Measurements from ENCODE around the gene NUBP1.
"Not testable (repeated sequence)": the region's sequence is repeated elsewhere in the genome, so short reads cannot be mapped to it uniquely, and the experiment has no call there.

The NUBP1 gene

DNA sequence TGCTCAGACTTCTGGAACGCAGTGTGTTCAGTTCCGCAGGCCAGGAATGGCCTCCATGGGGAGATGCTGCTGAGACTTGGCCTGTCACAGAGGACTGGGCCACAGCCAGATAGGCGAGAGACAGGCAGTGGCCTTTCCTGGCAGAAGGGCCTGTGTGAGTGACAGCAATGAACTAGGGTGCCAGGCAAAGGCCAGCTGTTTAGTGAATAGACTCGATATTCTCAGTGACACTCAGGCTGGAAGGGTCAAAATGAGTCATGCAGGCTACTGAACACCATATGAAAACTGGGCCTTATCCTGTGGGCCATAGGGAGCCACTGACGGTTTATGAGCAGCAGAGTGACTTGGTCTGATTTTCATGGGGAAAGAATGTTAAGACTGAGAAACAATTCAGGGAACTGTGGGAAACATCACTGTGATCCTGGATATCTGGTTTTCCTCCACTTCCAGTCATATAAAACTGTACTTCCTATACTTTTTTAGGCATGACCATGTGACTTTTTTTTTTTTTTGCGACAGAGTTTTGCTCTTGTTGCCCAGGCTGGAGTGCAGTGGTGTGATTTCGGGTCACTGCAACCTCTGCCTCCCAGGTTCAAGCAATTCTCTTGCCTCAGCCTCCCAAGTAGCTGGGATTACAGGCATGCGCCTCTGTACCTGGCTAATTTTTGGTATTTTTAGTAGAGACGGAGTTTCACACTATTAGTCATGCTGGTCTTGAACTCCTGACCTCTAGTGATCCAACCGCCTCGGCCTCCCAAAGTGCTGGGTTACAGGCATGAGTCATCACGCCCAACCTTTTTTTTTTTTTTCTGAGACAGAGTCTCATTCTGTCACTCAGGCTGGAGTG is 5.2 kb upstream of the NUBP1 start:
- WGBS, 2 experiments (ENCODE audit: insufficient coverage in 2 of 2), result 81 to 85% methylated on average over 9 of the region's 12 CpGs
- no peak overlapping the region for H3K4me3 ChIP-seq (ENCODE audit: extremely low read depth, insufficient read depth, low read length, poor library complexity, severe bottlenecking)
- no peaks in the 10 kb centered on the region for H3K4me1 ChIP-seq (ENCODE audit: control insufficient read depth, insufficient read depth, low read length, poor library complexity, severe bottlenecking)
- H3K36me3 ChIP-seq (ENCODE audit: control insufficient read depth, insufficient read depth, low read length), result no peaks in the 10 kb centered on the region
- peaks cover under 1% of the 10 kb centered on the region for H3K9me3 ChIP-seq (ENCODE audit: control insufficient read depth, low read length)
- peak overlapping the region; percentile 75 for H3K27ac ChIP-seq (ENCODE audit: low read depth, low read length, severe bottlenecking)

DNA sequence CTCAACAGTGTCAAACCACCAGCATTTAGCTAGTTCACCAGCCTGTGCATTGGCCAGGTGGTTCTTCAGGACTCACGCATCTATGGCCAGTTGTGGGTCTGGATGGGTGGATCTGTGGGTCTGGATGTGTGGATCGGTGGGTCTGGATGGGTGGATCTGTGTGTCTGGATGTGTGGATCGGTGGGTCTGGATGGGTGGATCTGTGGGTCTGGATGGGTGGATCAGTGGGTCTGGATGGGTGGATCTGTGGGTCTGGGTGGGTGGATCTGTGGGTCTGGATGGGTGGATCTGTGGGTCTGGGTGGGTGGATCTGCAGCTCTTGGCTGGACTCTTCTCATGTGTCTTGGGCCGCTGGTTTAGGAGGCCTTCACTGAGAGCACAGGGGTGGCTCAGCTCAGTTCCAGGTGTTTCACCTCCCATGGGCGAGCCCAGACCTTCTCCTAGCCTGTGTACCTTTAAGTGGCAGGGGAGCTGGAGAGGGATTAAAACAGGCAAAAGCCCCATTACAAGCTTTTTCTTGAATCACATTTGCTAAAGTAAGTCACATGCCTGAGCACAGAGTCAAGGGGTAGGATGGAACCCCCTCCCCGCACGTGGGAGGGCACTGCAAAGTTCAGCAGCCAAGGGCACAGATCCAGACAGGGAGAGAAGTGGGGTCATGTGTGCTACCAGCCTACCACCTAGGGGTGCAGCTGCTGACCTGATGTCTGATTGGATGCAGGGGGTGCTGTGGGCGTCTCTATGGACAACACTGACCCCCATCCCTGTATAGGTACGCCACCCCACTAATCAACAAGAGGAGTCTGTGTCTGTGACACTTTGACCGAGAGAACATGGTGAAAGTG is 3.4 kb upstream of the NUBP1 start:
- Histone ChIP-seq H3K4me1 (ENCODE audit: control insufficient read depth, insufficient read depth, low read length, poor library complexity, severe bottlenecking) (peaks cover 2% of the 10 kb centered on the region), H3K27ac (ENCODE audit: low read depth, low read length, severe bottlenecking) (no peak overlapping the region), H3K9me3 (ENCODE audit: control insufficient read depth, low read length) (no peaks in the 10 kb centered on the region), H3K4me3 (ENCODE audit: extremely low read depth, insufficient read depth, low read length, poor library complexity, severe bottlenecking) (no peak overlapping the region), H3K36me3 (ENCODE audit: control insufficient read depth, insufficient read depth, low read length) (no peaks in the 10 kb centered on the region)
- whole genome bisulfite sequencing, 2 experiments (ENCODE audit: insufficient coverage in 2 of 2), result 87 to 94% methylated on average over 3 to 6 of the region's 10 CpGs

DNA sequence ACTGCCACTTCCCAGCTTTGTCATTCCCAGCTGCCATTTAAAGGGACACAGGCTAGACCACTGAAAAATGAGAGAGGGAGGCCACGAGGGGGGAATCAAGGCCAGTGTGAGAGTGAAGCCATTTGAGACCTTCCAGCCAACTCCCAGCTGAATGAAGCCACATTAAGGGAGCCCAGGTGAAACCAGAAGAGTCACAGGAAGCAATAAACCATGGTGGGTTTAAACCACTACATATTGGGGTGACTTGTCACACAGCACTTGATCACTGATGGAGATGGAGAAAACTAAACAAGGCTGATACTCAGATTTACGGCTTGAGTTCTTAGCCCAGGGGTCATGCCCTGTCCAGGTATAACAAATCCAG is 2.8 kb upstream of the NUBP1 start:
- Histone ChIP-seq H3K27ac (ENCODE audit: low read depth, low read length, severe bottlenecking) (no peak overlapping the region), H3K36me3 (ENCODE audit: control insufficient read depth, insufficient read depth, low read length) (no peaks in the 10 kb centered on the region), H3K4me1 (ENCODE audit: control insufficient read depth, insufficient read depth, low read length, poor library complexity, severe bottlenecking) (peaks cover 2% of the 10 kb centered on the region), H3K4me3 (ENCODE audit: extremely low read depth, insufficient read depth, low read length, poor library complexity, severe bottlenecking) (no peak overlapping the region), H3K9me3 (ENCODE audit: control insufficient read depth, low read length) (no peaks in the 10 kb centered on the region)
- WGBS, 2 experiments (ENCODE audit: insufficient coverage in 2 of 2), result 77 to 94% methylated on average over 1 to 2 of the region's 2 CpGs

DNA sequence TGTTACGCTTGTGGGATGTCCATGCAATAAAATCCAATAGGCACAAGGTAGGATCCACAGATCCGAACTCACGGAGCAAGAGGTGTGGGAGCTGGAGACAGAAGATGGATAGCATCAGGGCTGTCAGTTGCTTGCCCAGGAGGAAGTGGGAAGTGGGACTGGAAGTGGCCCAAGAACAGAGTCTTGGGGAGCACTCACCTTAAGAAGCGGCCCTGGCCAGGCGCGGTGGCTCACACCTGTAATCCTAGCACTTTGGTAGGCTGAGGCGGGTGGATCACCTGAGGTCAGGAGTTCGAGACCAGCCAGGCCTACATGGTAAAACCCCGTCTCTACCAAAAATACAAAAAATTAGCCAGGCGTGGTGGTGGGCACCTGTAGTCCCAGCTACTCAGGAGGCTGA is 2.4 kb upstream of the NUBP1 start:
- not testable (repeated sequence) for H3K4me1 ChIP-seq (ENCODE audit: control insufficient read depth, insufficient read depth, low read length, poor library complexity, severe bottlenecking); H3K36me3 ChIP-seq (ENCODE audit: control insufficient read depth, insufficient read depth, low read length); H3K27ac ChIP-seq (ENCODE audit: low read depth, low read length, severe bottlenecking); H3K9me3 ChIP-seq (ENCODE audit: control insufficient read depth, low read length); H3K4me3 ChIP-seq (ENCODE audit: extremely low read depth, insufficient read depth, low read length, poor library complexity, severe bottlenecking)
- 88 to 94% methylated on average over 9 of the region's 10 CpGs for WGBS, 2 experiments (ENCODE audit: insufficient coverage in 2 of 2)

DNA sequence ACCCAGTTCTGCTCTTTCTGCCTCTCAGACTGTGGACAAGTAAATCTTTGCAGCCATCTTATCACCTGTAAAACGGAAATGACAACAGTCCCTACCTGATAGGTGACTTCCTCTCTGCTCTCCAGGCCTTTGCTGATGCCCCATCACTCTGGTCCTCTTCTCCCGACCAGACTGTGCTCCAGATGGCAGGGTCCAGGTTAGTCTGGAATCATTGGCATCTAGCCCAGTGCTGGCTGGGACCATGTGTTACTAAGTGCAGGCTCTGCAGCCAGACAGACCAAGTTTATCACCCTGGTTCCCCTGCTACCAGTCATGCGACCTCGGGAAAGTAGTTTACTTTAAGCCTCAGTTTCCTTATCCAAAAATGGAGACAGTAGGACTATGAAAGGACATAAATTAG is 1.8 kb upstream of the NUBP1 start:
- WGBS, 2 experiments (ENCODE audit: insufficient coverage in 2 of 2), result 84 to 93% methylated on average over 2 to 3 of the region's 4 CpGs
- Histone ChIP-seq H3K4me1 (ENCODE audit: control insufficient read depth, insufficient read depth, low read length, poor library complexity, severe bottlenecking) (peaks cover 2% of the 10 kb centered on the region), H3K4me3 (ENCODE audit: extremely low read depth, insufficient read depth, low read length, poor library complexity, severe bottlenecking) (no peak overlapping the region), H3K27ac (ENCODE audit: low read depth, low read length, severe bottlenecking) (no peak overlapping the region), H3K9me3 (ENCODE audit: control insufficient read depth, low read length) (no peaks in the 10 kb centered on the region), H3K36me3 (ENCODE audit: control insufficient read depth, insufficient read depth, low read length) (no peaks in the 10 kb centered on the region)

DNA sequence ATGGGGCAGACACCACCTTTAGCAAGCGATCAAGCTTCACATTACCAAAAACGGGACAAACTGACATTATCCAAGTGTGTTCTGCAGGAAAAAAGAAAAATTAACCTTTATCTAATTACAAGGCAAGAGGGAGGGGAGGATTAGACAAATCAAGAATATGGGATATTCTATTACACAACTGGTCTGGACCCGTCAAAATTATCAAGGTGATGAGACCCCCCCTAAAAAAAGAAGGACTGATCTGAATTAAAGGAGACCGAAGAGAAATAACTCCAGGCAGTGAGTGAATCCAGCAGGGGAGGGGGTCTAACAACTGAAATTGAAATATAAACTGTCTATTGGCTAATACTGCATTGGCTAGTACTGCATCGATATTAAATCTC is 424 bp upstream of the NUBP1 start:
- peak overlapping the region; percentile 48 for H3K4me3 ChIP-seq (ENCODE audit: extremely low read depth, insufficient read depth, low read length, poor library complexity, severe bottlenecking)
- 20 to 29% methylated on average over 2 of the region's 5 CpGs for WGBS, 2 experiments (ENCODE audit: insufficient coverage in 2 of 2)
- peaks cover 2% of the 10 kb centered on the region for H3K4me1 ChIP-seq (ENCODE audit: control insufficient read depth, insufficient read depth, low read length, poor library complexity, severe bottlenecking)
- no peaks in the 10 kb centered on the region for H3K9me3 ChIP-seq (ENCODE audit: control insufficient read depth, low read length)
- peak overlapping the region; percentile 38 for H3K27ac ChIP-seq (ENCODE audit: low read depth, low read length, severe bottlenecking)
- peaks cover 10% of the 10 kb centered on the region for H3K36me3 ChIP-seq (ENCODE audit: control insufficient read depth, insufficient read depth, low read length)

DNA sequence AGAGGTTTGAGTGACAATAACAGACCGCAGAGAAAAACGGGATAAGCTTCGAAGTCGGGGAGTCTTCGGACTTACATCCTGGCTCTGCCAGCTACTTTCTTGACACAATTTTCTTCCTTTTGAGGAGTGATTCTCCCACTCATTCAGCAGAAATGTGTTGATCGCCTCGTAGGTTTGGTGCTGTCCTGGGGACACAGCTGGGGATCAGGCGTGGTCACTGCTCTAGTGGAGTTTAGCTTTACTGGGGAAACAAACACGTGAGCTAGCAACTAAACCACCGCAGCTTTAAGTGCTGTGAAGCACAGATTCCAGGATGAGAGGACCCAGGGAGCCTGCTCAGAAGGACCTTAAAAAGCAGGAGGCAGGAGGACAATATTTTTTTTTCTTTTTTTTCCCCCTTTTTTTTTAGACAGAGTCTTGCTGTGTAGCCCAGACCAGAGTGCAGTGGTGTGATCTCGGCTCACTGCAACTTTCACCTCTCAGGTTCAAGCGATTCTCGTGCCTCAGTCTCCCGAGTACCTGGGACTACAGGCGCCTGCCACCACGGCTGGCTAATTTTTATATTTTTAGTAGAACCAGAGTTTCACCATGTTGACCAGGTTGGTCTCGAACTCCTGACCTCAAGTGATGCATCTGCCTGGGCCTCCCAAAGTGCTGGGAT is 858 bp downstream of the NUBP1 start:
- Histone ChIP-seq H3K9me3 (ENCODE audit: control insufficient read depth, low read length) (no peaks in the 10 kb centered on the region), H3K4me3 (ENCODE audit: extremely low read depth, insufficient read depth, low read length, poor library complexity, severe bottlenecking) (peak overlapping the region; percentile 48), H3K36me3 (ENCODE audit: control insufficient read depth, insufficient read depth, low read length) (peaks cover 16% of the 10 kb centered on the region), H3K27ac (ENCODE audit: low read depth, low read length, severe bottlenecking) (peak overlapping the region; percentile 53), H3K4me1 (ENCODE audit: control insufficient read depth, insufficient read depth, low read length, poor library complexity, severe bottlenecking) (peaks cover 2% of the 10 kb centered on the region)
- WGBS, 2 experiments (ENCODE audit: insufficient coverage in 2 of 2), result 44 to 50% methylated on average over 15 to 17 of the region's 17 CpGs

DNA sequence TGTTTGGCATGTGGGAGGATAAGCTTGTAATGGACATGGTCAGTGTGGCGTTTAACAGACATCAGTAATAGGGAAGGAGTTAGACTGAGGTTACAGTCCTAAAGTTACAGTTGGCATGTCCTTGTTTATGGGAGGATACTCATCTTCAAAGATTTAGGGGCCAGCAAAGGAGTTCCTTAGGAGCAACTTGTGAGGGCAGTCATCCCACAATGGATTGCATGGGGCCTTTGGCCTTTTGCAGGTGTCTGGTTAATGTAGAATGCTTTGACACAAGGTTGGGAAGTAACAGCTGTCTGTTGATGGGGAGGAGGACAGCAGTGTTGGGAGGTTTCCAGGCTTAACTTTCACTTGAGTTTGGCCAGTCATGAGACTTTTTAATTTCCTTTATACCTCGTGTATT is 2.2 kb downstream of the NUBP1 start:
- Histone ChIP-seq H3K27ac (ENCODE audit: low read depth, low read length, severe bottlenecking) (no peak overlapping the region), H3K4me1 (ENCODE audit: control insufficient read depth, insufficient read depth, low read length, poor library complexity, severe bottlenecking) (peaks cover 2% of the 10 kb centered on the region), H3K36me3 (ENCODE audit: control insufficient read depth, insufficient read depth, low read length) (peaks cover 20% of the 10 kb centered on the region), H3K9me3 (ENCODE audit: control insufficient read depth, low read length) (no peaks in the 10 kb centered on the region), H3K4me3 (ENCODE audit: extremely low read depth, insufficient read depth, low read length, poor library complexity, severe bottlenecking) (no peak overlapping the region)
- WGBS, 2 experiments (ENCODE audit: insufficient coverage in 2 of 2), result 89 to 100% methylated on average over 1 of the region's 2 CpGs

DNA sequence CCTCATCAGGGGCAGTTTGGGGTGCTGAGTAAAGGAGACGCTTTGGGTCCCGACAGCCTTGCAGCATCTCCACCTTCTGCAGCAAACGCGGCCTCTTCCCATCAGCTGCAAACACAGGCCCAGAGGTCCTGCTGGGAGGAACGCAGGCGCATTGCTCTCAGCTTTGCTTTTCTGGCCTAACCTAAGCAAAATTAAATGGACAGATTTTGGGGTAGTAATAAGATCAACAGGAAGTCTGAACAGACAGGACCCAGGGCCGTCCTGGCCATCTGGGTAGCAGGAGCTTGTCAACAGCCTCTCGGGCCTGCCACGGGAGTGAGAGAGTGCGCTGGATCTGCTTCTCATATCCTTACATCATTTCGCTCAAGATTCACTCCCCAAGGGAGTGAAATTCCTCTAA is 7.2 kb downstream of the NUBP1 start:
- H3K4me1 ChIP-seq (ENCODE audit: control insufficient read depth, insufficient read depth, low read length, poor library complexity, severe bottlenecking), result no peaks in the 10 kb centered on the region
- H3K36me3 ChIP-seq (ENCODE audit: control insufficient read depth, insufficient read depth, low read length), result peaks cover 36% of the 10 kb centered on the region
- H3K27ac ChIP-seq (ENCODE audit: low read depth, low read length, severe bottlenecking), result no peak overlapping the region
- no peak overlapping the region for H3K4me3 ChIP-seq (ENCODE audit: extremely low read depth, insufficient read depth, low read length, poor library complexity, severe bottlenecking)
- no peaks in the 10 kb centered on the region for H3K9me3 ChIP-seq (ENCODE audit: control insufficient read depth, low read length)
- 82 to 97% methylated on average over 3 to 5 of the region's 11 CpGs for WGBS, 2 experiments (ENCODE audit: insufficient coverage in 2 of 2)

DNA sequence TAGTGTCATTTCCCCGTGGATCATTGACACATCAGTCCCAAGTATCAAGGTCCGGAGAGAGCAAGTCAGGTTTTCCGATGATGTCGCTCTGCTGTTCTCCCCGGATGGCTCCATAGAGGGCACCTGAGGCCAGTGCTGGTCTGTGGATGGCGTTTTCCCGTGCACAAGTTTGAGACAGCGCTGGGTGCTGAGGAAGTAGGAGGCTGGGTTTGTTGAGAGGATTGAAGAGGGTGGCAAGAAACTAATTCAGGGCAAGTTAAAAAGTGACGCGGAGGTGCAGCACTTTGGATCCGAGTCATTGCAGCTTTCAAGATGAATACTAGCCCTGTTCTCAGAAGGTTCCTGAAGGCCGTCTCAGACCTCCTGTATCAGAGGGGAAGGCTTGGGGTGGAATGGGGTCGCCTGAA is 7.7 kb downstream of the NUBP1 start:
- H3K27ac ChIP-seq (ENCODE audit: low read depth, low read length, severe bottlenecking), result no peak overlapping the region
- no peak overlapping the region for H3K4me3 ChIP-seq (ENCODE audit: extremely low read depth, insufficient read depth, low read length, poor library complexity, severe bottlenecking)
- WGBS, 2 experiments (ENCODE audit: insufficient coverage in 2 of 2), result 93% methylated on average over 12 of the region's 13 CpGs
- no peaks in the 10 kb centered on the region for H3K4me1 ChIP-seq (ENCODE audit: control insufficient read depth, insufficient read depth, low read length, poor library complexity, severe bottlenecking)
- H3K36me3 ChIP-seq (ENCODE audit: control insufficient read depth, insufficient read depth, low read length), result peaks cover 36% of the 10 kb centered on the region
- no peaks in the 10 kb centered on the region for H3K9me3 ChIP-seq (ENCODE audit: control insufficient read depth, low read length)
